K562 treated with DMSO at 1 percent for 12 hours (cell line): ENCODE measurements around the gene SLC25A23. TPM values are rescaled to one million over a fixed set of nuclear protein-coding genes. Genes with fewer than 3 reads are reported as not detected.

Experiments
- total RNA-seq: library from RNA; unstranded; fragments of 300-600 nt; gene quantifications from 2 replicates; pipeline ENCODE4 v1.2.3, GENCODE V29; 2022; ENCODE audit not compliant: insufficient read depth

Gene SLC25A23
- total RNA-seq: 28.6 and 71.9 TPM in 2 replicates

DNA sequence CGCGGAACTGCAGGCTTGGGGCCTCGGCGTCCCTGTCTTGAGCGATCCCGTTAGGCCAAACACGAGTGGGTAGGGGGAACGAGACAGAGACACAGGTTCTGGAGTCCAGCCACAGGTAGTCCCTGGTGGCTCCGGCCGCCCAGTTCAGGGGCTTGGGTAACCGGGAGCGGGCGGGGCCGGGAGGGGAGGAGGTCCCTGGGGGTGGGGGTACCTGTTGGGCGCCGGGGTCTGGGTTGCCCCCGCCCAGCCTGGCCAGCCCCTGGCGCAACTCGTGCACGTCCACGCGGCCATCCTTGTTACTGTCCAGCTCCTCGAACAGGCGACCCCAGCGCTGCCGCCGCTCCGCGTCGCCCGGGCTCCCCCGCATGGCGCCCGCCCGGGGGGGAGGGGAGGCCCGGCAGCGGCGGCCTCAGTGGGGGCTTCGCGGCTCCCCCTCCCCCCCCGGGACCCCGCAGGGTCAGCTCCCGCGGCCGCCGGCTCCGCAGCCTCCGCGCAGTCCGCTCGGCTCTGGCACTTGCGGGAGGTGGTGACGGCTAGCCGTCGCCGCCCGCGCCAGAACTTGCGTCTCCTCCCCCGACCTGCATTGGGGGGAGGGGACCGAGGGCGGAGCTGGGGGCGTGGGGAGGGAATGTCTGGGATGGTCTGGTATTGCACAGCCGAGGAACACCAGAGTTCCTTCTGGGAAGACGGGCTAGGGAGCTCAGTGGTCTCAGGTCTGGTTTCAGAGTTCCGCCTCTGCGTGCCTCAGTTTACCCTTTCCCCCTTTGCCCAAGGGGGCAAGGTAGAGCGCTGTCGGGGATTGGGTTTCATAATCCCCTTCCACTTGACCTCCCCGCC, at the start of gene SLC25A23:
SLC25A23 (minus strand) TSS at position 531 of the 837 bp plus-strand sequence; CDS start at position 367, 164 bp downstream.

DNA sequence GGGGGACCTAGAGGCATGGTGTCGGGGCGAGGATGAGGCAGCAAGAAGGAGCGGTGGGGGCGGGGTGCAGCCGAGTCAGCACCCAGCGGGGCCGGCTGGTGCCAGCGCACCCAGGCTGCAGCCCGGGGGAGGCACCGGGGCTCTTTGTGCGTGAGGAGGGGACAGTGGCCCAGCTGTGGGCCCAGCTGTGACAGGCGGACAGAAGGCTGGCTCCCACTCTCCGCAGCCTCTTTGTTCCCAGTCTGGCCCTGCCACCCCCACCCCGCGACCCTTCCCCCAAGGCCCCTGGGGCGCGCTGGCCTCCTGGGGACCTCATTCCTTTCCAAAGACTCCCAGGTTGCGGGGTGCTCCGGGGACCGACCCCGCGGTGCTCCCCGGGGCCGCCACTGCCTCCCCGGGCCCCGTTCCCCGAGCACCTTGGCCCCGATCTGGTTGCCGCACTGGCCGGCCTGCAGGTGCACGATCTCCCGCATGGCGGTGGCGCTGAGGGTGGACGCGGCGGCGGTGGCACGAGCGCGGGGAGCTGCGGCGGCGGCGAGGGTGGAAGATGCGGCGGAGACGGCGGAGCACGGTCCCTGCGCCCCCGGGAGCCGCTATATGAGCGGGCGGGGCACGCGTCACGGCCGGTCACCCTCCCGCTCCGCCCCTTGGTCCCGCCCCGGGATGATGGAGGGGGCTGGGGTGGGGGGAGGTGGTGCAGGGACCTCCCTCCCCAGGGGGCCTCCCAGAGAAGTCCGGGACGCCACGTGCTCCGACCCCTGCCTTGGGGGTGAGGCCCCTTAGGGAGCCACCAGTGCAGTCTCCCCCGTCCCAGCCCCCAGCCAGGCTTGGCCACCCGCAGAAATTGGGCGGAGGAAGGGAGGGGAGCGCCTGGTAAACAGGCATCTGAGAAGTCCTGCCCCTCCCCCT, 42.4 kb upstream of the SLC25A23 start, which contains the start of gene TUBB4A:
TUBB4A (minus strand) TSS at position 570 of the 909 bp plus-strand sequence; CDS start at position 473, 97 bp downstream.

DNA sequence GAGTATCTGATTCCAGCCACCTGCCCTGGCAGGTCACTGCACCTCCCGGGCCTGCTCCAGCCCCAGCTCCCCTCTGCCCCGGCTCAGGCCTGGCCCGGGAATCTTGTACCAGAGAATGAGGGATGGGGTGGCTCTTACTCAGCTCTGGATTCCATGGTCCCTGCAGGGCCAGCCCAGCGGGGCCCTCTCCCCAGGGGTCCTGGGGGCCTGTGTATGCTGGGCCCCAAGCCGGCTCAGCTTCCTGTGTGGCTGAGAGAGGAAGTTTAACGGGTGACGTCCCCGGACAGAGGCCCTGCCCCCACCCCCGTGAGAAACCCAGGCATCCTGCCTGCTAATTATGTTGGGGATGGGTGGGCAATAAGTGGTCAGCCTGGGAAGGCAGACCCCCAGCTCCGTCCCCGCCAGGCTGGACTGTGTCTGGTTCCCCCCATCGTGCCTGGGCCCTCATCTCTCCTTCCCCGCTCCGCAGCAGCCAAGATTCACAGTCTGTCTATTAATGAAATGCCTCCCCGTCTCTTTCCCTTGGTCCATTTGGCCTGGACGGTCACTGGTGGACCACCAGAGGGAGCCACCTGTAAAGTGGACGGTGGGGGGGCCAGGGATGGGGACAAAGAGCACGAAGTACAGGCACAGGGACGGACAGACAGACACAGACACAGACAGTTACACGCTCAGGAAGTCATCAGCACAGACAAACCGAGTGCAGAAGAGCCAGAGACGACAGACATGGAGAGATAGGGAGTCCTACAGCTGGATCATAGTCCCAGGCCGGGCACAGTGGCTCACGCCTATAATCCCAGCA, 22.1 kb upstream of the SLC25A23 start, which contains the start of gene DENND1C:
DENND1C (minus strand) TSS at position 247 of the 802 bp plus-strand sequence; CDS start at position 155, 92 bp downstream.

DNA sequence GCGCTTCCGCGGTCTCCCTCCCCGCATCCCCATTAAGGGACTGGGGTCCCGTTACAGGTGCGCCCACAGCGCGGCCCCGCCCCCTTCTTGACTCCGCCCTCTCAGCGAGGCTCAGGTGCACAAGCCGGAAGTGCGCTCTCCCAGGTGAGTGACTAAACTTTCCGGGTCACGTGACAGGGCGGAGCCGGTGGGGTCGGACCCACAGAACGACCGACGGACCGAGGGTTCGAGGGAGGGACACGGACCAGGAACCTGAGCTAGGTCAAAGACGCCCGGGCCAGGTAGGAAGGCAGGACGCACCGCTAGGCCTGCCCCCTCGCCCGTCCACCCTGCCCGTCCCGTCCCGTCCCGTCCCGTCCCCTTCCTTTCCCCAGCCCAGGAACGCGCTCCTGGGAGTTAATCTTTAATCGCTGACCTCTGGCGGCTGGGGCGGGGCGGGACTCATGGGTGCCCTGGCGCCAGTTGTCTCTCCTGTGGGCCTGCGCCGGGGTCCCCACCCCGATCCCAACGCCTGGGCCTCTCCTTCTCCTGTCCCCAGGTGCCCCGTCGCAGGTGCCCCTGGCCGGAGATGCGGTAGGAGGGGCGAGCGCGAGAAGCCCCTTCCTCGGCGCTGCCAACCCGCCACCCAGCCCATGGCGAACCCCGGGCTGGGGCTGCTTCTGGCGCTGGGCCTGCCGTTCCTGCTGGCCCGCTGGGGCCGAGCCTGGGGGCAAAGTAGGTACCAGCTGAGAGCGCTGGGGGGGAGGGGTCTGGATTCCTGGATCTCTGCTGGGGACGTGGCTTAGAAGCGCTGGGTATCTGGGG, 4.7 kb upstream of the SLC25A23 start, which contains the start of gene CRB3:
CRB3 (plus strand) TSS at position 202 of the 804 bp plus-strand sequence; CDS start at position 633, 431 bp downstream.

DNA sequence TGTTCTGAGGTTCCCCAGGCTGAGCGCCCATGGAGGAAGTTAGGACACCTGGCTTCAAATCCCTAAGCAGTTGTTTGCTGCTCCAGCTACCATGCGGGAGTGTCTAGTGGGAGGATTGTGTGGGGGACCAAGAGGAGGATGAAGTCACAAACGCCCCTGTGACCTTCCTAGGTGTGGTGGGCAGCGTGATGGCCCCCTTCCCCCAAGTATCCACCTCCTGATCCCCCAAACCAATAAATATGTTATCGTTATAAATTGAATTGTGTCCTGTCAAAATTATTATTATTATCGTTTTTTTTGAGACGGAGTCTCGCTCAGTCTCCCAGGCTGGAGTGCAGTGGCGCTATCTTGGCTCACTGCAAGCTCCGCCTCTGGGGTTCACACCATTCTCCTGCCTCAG, 25.9 kb downstream of the SLC25A23 start, which contains the start of gene SLC25A41:
SLC25A41 (minus strand) TSS at position 101 of the 400 bp plus-strand sequence; CDS start at position 31, 70 bp downstream.

DNA sequence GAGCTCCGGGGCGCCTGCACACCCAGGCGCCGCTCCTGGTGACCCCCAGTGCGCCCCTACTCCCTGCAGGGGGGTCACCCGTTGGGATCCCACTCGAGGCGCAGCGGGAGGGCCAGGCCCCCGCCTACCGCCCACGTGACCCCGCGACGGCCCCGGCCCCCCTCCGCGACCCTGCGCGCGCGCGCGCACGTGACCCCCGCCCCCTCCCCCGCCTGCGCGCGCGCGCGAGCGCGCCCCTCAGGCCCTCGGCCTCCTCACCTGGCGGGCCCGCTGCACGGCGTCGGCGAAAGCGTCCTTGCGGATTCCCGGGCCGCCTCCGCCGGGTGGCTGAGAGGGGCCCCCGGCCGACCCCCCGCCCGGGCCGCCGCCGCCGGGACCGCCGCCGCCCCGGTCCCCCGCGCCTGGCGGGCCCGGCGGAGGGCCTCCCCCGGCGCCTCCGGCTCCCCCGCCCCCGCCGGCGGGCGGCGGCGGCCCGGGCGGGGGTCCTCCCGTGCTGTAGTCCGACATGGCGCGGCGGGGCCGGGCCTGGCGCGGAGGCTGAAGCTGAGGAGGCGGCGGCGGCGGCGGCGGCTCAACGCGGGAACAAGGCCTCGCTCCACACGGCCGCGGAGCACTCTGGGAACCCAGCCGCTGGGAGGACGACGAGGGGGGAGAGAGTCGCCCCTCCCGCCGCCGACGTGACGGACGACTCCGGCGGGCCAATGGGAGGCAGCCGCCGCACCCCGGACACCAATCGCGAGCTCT, 35.2 kb downstream of the SLC25A23 start, which contains the start of gene KHSRP:
KHSRP (minus strand) TSS at position 617 of the 744 bp plus-strand sequence; CDS start at position 507, 110 bp downstream.

DNA sequence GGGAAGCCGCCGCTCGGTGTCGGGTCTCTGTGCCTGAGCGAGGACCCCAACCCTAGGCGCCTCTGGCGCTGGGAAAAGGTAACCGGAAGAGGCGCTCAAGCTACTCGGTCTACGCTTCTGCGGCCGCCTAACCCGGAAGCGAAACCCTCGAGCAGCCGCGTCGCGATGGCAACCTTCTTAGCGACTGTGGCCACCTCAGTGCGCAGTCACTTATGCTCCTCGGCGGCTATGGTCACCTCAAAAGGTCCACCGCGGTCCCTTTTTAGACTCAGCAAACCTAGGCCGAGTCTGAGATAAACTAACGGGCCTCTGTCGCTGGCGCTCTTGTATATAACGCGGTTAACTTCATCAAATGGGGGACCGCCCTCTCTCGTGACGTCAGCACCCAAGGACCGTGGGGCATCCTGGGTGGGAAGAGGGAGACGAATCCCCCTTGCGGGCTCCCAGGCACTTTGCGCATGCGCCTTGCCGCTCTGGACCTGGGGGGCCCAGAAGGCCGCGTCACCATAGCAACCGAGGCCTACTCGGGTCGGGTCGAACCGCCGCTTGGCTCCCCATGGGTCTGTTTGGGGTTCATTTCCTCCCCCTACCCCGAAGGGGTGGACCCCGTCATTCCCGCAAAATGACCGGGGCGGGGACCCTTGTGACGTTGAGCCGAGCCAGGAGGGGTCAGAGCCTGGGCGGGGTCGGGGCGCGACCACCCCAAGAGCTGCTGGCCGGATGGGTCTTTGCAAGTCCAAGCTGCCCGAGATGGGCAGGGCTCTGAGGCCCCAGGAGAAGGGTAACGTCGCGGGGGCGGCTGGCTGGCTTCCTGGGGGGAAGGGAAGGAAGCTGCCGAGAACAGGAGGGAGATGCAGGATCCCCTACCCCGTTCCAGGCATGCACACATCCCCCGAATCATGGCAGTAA, 66.3 kb downstream of the SLC25A23 start, which contains the start of gene GTF2F1:
GTF2F1 (minus strand) TSS at position 91 of the 909 bp plus-strand sequence. CDS start 169 bp downstream, outside the sequence.

Other genes starting within 250 kb of the SLC25A23 start
- gene MLLT1, start 179.8 kb downstream of the SLC25A23 start, total RNA-seq: 29.9 and 56.8 TPM in 2 replicates
- gene ACER1, start 126.2 kb downstream of the SLC25A23 start, total RNA-seq: not detected in 2 replicates
- gene CLPP, start 98.3 kb downstream of the SLC25A23 start, total RNA-seq: 96.4 and 138 TPM in 2 replicates
- 104 and 151 TPM in 2 replicates for gene ALKBH7, start 87.0 kb downstream of the SLC25A23 start, total RNA-seq
- gene PSPN, start 83.9 kb downstream of the SLC25A23 start, total RNA-seq: 3.5 and 3.9 TPM in 2 replicates
- gene GTF2F1, start 66.6 kb downstream of the SLC25A23 start, total RNA-seq: 73.1 and 81.2 TPM in 2 replicates
- 243 and 502 TPM in 2 replicates for gene KHSRP, start 35.0 kb downstream of the SLC25A23 start, total RNA-seq
- gene SLC25A41, start 26.0 kb downstream of the SLC25A23 start, total RNA-seq: 1.5 and 2.0 TPM in 2 replicates
- not detected in 2 replicates for gene CRB3, start 4.5 kb upstream of the SLC25A23 start, total RNA-seq
- gene DENND1C, start 22.0 kb upstream of the SLC25A23 start, total RNA-seq: 1.5 and 2.3 TPM in 2 replicates
- 5.8 and 6.0 TPM in 2 replicates for gene TUBB4A, start 42.5 kb upstream of the SLC25A23 start, total RNA-seq
- gene TNFSF9, start 71.2 kb upstream of the SLC25A23 start, total RNA-seq: 35.3 and 42.9 TPM in 2 replicates
- gene CD70, start 131.4 kb upstream of the SLC25A23 start, total RNA-seq: 4.8 and 5.3 TPM in 2 replicates
- gene TNFSF14, start 210.4 kb upstream of the SLC25A23 start, total RNA-seq: 0.39 TPM in 1 of 2 replicates, not detected in the other